Astrocyte (in vitro differentiated cells and primary cell): ENCODE measurements around the gene RPL7L1. TPM values are rescaled to one million over a fixed set of nuclear protein-coding genes. Genes with fewer than 3 reads are reported as not detected.

ENCODE experiments used
- DNase-seq: peaks from one replicate; pipeline ENCODE4 v3.0.0-alpha.2; 2010; ENCODE audit warnings: low read depth
- FAIRE-seq: peaks from 2 replicates; lab custom pipeline; 2011; peaks lifted over from hg19 to GRCh38; lab: Jason Lieb, UNC
- H2AFZ ChIP-seq: 2 replicates; pipeline ENCODE4 v1.6.0; 2012; ENCODE audit warnings: low read depth, low read length, inconsistent platforms
- H3K27ac ChIP-seq: 2 replicates; pipeline ENCODE4 v1.5.1; 2011; ENCODE audit warnings: low read depth, low read length, inconsistent platforms
- H3K27me3 ChIP-seq: 2 replicates; pipeline ENCODE4 v1.6.0; 2011; ENCODE audit warnings: low read length, inconsistent platforms; ENCODE audit not compliant: insufficient read depth
- H3K36me3 ChIP-seq: 2 replicates; pipeline ENCODE4 v1.5.1; 2011; ENCODE audit warnings: low read length, inconsistent platforms; ENCODE audit not compliant: insufficient read depth
- H3K4me1 ChIP-seq: 2 replicates; pipeline ENCODE4 v1.5.1; 2011; ENCODE audit warnings: low read length, inconsistent platforms; ENCODE audit not compliant: insufficient read depth
- H3K4me2 ChIP-seq: 2 replicates; pipeline ENCODE4 v1.6.0; 2012; ENCODE audit warnings: low read length, inconsistent platforms
- H3K4me3 ChIP-seq: 2 replicates; pipeline ENCODE4 v1.5.1; 2011; ENCODE audit warnings: low read depth, mild to moderate bottlenecking, low read length, inconsistent platforms; ENCODE audit not compliant: insufficient read depth
- H3K79me2 ChIP-seq: 2 replicates; pipeline ENCODE4 v1.6.0; 2012; ENCODE audit warnings: mild to moderate bottlenecking, low read length, inconsistent platforms; ENCODE audit not compliant: insufficient read depth
- H3K9ac ChIP-seq: 2 replicates; pipeline ENCODE4 v1.6.0; 2012; ENCODE audit warnings: mild to moderate bottlenecking, low read length, inconsistent platforms
- H3K9me3 ChIP-seq: 2 replicates; pipeline ENCODE4 v1.5.1; 2012; ENCODE audit warnings: low read depth, mild to moderate bottlenecking, low read length, inconsistent platforms; ENCODE audit not compliant: insufficient read depth
- H4K20me1 ChIP-seq: 2 replicates; pipeline ENCODE4 v1.6.0; 2012; ENCODE audit warnings: low read length, inconsistent platforms; ENCODE audit not compliant: insufficient read depth
- H3K27ac Mint-ChIP-seq: one replicate; pipeline ENCODE4 v1.8.0; 2021; ENCODE audit warnings: mild to moderate bottlenecking, mixed read lengths; ENCODE audit not compliant: unreplicated experiment
- H3K27me3 Mint-ChIP-seq: one replicate; pipeline ENCODE4 v1.8.0; 2021; ENCODE audit warnings: low read depth, mixed read lengths; ENCODE audit not compliant: unreplicated experiment
- H3K36me3 Mint-ChIP-seq: one replicate; pipeline ENCODE4 v1.8.0; 2021; ENCODE audit warnings: low read depth, mixed read lengths; ENCODE audit not compliant: unreplicated experiment
- H3K4me1 Mint-ChIP-seq: one replicate; pipeline ENCODE4 v1.8.0; 2021; ENCODE audit warnings: low read depth, mixed read lengths; ENCODE audit not compliant: unreplicated experiment
- H3K4me3 Mint-ChIP-seq: one replicate; pipeline ENCODE4 v1.8.0; 2021; ENCODE audit warnings: mild to moderate bottlenecking, moderate library complexity, mixed read lengths; ENCODE audit not compliant: unreplicated experiment
- H3K9me3 Mint-ChIP-seq: one replicate; pipeline ENCODE4 v1.8.0; 2021; ENCODE audit warnings: mild to moderate bottlenecking, mixed read lengths; ENCODE audit not compliant: unreplicated experiment
- EZH2 ChIP-seq: IDR thresholded peaks from 2 replicates; pipeline ENCODE4 v1.6.1; 2012; ENCODE audit warnings: mild to moderate bottlenecking, low read length, inconsistent platforms; ENCODE audit not compliant: insufficient read depth
- total RNA-seq: library from RNA; stranded (reverse); gene quantifications from 2 replicates; pipeline ENCODE4 v1.2.1, GENCODE V29; 2021
- TF ChIP-seq, protein P1 (sequence below): IDR thresholded peaks from 2 replicates; pipeline ENCODE4 v1.5.1; 2011; ENCODE audit warnings: low read depth, mild to moderate bottlenecking, inconsistent platforms, low read length, moderate library complexity; ENCODE audit not compliant: insufficient read depth

RPL7L1 gene
- total RNA-seq, 1 donor from 2014 or later, result 92.0 TPM

DNA sequence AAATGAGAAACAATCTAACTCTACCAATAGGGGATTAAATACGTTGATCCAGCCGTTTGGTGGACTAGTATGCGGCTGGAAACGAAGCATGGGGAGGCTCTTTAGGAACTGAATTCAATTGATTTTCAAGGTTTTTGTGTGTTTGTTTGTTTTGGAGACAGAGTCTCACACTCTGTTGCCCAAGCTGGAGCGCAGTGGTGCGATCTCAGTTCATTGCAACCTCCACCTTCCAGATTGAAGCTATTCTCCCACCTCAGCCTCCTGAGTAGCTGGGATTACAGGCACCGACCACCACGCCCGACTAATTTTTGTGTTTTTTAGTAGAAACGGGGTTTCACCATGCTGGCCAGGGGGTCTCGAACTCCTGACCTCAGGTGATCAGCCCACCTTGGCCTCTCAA, 57.0 kb downstream of the RPL7L1 start:
- peaks cover 20% of the 10 kb centered on the region for H3K36me3 ChIP-seq
- TF ChIP-seq, protein P1, sequence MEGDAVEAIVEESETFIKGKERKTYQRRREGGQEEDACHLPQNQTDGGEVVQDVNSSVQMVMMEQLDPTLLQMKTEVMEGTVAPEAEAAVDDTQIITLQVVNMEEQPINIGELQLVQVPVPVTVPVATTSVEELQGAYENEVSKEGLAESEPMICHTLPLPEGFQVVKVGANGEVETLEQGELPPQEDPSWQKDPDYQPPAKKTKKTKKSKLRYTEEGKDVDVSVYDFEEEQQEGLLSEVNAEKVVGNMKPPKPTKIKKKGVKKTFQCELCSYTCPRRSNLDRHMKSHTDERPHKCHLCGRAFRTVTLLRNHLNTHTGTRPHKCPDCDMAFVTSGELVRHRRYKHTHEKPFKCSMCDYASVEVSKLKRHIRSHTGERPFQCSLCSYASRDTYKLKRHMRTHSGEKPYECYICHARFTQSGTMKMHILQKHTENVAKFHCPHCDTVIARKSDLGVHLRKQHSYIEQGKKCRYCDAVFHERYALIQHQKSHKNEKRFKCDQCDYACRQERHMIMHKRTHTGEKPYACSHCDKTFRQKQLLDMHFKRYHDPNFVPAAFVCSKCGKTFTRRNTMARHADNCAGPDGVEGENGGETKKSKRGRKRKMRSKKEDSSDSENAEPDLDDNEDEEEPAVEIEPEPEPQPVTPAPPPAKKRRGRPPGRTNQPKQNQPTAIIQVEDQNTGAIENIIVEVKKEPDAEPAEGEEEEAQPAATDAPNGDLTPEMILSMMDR, result no peak
- no peak for TF ChIP-seq EZH2
- Mint-ChIP-seq H3K4me1 (peaks cover 4% of the 10 kb centered on the region), H3K27ac (no peak overlapping the region), H3K36me3 (peaks cover 23% of the 10 kb centered on the region), H3K9me3 (no peaks in the 10 kb centered on the region), H3K27me3 (no peaks in the 10 kb centered on the region), H3K4me3 (no peak overlapping the region)
- H4K20me1 ChIP-seq, result peaks cover 29% of the 10 kb centered on the region
- H3K79me2 ChIP-seq, result peaks cover 40% of the 10 kb centered on the region
- no peak for FAIRE-seq
- H3K4me1 ChIP-seq, result peaks cover 1% of the 10 kb centered on the region
- no peaks in the 10 kb centered on the region for H3K9me3 ChIP-seq
- H3K27me3 ChIP-seq, result no peaks in the 10 kb centered on the region
- H2AFZ ChIP-seq, result no peak overlapping the region
- no peak for DNase-seq
- H3K4me3 ChIP-seq, result no peak overlapping the region
- H3K4me2 ChIP-seq, result no peak overlapping the region
- H3K27ac ChIP-seq, result no peak overlapping the region
- H3K9ac ChIP-seq, result no peak overlapping the region

DNA sequence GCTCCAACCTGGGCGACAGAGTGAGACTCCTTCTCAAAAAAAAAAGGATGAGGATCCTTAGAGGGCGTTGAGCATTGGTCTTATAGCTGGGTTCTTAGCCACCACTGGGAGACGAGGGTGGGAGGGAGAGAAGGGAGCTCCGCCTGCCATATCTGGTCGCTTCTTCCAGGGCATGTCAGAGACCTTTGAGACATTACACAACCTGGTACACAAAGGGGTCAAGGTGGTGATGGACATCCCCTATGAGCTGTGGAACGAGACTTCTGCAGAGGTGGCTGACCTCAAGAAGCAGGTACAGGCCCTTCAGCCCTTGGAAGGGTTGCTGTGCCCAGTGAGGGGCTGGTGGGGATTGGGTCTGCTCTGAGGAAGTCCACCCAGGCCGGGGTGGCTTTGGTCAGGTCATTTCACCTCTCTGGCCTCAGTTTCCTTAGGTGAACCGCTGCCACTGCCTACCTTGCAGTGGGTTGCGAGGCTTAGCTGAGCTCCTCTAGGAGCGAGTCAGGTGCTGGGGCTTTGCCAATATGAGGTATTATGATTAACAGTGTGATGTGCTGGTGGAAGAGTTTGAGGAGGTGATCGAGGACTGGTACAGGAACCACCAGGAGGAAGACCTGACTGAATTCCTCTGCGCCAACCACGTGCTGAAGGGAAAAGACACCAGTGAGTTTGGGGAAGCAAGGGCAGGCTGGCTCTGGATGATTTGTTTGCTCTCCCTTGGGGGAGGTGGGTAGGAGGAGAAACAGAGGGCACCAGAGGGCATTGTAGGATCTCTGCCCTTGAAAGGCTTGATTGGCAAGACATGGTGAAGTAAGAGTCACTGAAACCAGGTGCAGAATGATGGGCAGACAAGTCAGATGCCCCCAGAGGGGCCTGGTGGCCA, 58.4 kb downstream of the RPL7L1 start:
- H4K20me1 ChIP-seq, result peaks cover 22% of the 10 kb centered on the region
- H3K4me1 ChIP-seq, result no peaks in the 10 kb centered on the region
- H3K36me3 ChIP-seq, result peaks cover 21% of the 10 kb centered on the region
- Mint-ChIP-seq H3K4me1 (no peaks in the 10 kb centered on the region), H3K9me3 (no peaks in the 10 kb centered on the region), H3K4me3 (no peak overlapping the region), H3K36me3 (peaks cover 23% of the 10 kb centered on the region), H3K27ac (no peak overlapping the region), H3K27me3 (no peaks in the 10 kb centered on the region)
- no peaks in the 10 kb centered on the region for H3K27me3 ChIP-seq
- FAIRE-seq (no peak), DNase-seq (no peak)
- no peaks in the 10 kb centered on the region for H3K9me3 ChIP-seq
- H3K4me2 ChIP-seq, result no peak overlapping the region
- H3K27ac ChIP-seq, result no peak overlapping the region
- TF ChIP-seq, protein P1, result no peak
- TF ChIP-seq EZH2, result no peak
- peaks cover 27% of the 10 kb centered on the region for H3K79me2 ChIP-seq
- H2AFZ ChIP-seq, result no peak overlapping the region
- H3K9ac ChIP-seq, result no peak overlapping the region
- H3K4me3 ChIP-seq, result no peak overlapping the region

DNA sequence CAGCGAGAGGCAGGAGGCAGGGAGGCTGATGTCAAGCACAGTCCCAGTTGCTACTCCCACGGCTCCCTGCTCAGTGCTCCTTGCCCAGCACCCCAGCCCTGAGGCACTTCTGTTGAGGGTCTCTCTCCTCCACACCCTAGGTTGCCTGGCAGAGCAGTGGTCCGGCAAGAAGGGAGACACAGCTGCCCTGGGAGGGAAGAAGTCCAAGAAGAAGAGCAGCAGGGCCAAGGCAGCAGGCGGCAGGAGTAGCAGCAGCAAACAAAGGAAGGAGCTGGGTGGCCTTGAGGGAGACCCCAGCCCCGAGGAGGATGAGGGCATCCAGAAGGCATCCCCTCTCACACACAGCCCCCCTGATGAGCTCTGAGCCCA, 59.0 kb downstream of the RPL7L1 start:
- Mint-ChIP-seq H3K27me3 (no peaks in the 10 kb centered on the region), H3K9me3 (no peaks in the 10 kb centered on the region), H3K27ac (no peak overlapping the region), H3K4me1 (no peaks in the 10 kb centered on the region), H3K4me3 (no peak overlapping the region), H3K36me3 (peaks cover 21% of the 10 kb centered on the region)
- Histone ChIP-seq H4K20me1 (peaks cover 19% of the 10 kb centered on the region), H3K36me3 (peaks cover 25% of the 10 kb centered on the region), H3K4me3 (no peak overlapping the region), H3K4me1 (no peaks in the 10 kb centered on the region), H3K9me3 (no peaks in the 10 kb centered on the region), H3K79me2 (peaks cover 21% of the 10 kb centered on the region), H3K4me2 (no peak overlapping the region), H2AFZ (no peak overlapping the region), H3K9ac (no peak overlapping the region), H3K27me3 (no peaks in the 10 kb centered on the region), H3K27ac (no peak overlapping the region)
- no peak for TF ChIP-seq EZH2
- TF ChIP-seq, protein P1, result no peak
- DNase-seq (no peak), FAIRE-seq (no peak)
